ENCODE results near the gene CYP4B1. TPM values are rescaled to one million over a fixed set of nuclear protein-coding genes. Genes with fewer than 3 reads are reported as not detected.
"Not testable (repeated sequence)": the region's sequence is repeated elsewhere in the genome, so short reads cannot be mapped to it uniquely, and the experiment has no call there.

The CYP4B1 gene
- total RNA-seq, 1 donor from 2014 or later = 16.1 TPM

GRCh38 chr1:46788634-46789033 is 10.2 kb upstream of the CYP4B1 start:
- intact Hi-C loops (cut with micrococcal nuclease); ATAC-seq; DNase-seq: not testable (repeated sequence)

- no peak for ATAC-seq
Measured at GRCh38 chr1:46790446-46791101, 8.3 kb upstream of the CYP4B1 start.

GRCh38 chr1:46793126-46793525 is 5.7 kb upstream of the CYP4B1 start:
- intact Hi-C loops (cut with micrococcal nuclease) = no loop called here
- DNase-seq = no peak
- ATAC-seq = no peak

More at GRCh38 chr1:46790446-46791101, 8.3 kb upstream of the CYP4B1 start:
- no peak for DNase-seq
- intact Hi-C loops (cut with micrococcal nuclease) = no loop called here

- no peak for DNase-seq
- no peak for ATAC-seq
- intact Hi-C loops (cut with micrococcal nuclease) = no loop called here
Measured at GRCh38 chr1:46797696-46798470, 963 bp upstream of the CYP4B1 start.

DNA sequence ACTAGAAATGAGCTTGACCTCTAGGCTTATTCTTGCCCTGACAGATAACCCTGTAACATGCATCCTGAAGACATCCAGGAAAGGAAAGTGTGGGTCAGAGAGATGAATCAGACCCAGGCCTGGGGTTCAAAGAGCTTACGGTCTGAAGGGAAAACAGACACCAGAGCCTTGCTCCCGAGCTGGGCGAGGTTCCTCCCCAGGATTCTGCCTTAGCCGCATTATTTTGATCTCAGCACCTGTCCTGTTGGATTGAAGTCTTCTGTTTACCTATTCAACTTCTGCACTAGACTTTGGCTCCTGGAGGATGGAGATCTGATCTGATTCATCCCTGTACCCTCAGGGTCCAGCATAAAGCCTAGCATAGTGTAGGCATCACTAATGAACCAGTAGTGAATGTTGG is 1.9 kb downstream of the CYP4B1 start:
- no peak for DNase-seq
- no peak for ATAC-seq
- intact Hi-C loops (cut with micrococcal nuclease) = no loop called here

DNA sequence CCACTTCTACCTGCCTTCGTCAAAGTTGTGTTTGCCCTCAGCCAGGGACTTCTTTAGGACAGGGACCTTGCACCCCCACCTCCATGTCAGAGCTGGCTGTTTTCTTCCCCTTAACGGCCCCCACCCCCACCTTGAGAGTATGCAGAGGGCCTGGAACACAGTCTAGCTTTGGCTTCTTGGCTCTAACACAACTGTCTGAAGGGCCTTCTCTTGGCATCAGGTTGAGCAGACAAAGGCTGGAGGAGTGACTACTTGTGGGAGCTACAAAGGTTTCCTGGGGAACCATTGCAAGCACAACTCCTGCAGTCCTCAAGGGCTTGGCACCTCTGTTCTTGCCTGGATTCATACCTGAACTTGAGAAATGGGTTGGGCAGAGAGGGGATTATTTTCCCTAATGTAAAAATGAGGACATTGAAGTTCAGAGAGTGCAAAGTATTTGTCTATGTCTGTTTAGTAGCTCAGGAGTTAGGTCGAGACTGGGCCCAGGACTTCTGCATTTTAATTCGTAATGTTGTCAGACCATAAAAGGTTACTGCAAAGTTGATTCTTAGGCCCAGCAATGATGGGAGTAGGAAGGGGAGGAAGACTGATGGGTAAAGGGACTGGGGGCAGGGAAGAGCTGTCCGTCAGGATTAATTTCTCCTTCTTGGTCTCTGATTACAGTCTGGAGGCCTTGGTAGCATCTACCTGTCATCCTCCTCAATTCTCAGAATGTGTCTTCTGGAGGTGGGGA is 2.6 kb downstream of the CYP4B1 start:
- ATAC-seq = no peak
- DNase-seq = no peak
- intact Hi-C loops (cut with micrococcal nuclease) = no loop called here

- intact Hi-C loops (cut with micrococcal nuclease) = no loop called here
- ATAC-seq (no peak), DNase-seq (no peak)
Measured at GRCh38 chr1:46802081-46802480, 3.2 kb downstream of the CYP4B1 start.

GRCh38 chr1:46802901-46803574 is 4.2 kb downstream of the CYP4B1 start:
- intact Hi-C loops (cut with micrococcal nuclease) = no loop called here
- ATAC-seq = no peak
- DNase-seq = no peak

DNA sequence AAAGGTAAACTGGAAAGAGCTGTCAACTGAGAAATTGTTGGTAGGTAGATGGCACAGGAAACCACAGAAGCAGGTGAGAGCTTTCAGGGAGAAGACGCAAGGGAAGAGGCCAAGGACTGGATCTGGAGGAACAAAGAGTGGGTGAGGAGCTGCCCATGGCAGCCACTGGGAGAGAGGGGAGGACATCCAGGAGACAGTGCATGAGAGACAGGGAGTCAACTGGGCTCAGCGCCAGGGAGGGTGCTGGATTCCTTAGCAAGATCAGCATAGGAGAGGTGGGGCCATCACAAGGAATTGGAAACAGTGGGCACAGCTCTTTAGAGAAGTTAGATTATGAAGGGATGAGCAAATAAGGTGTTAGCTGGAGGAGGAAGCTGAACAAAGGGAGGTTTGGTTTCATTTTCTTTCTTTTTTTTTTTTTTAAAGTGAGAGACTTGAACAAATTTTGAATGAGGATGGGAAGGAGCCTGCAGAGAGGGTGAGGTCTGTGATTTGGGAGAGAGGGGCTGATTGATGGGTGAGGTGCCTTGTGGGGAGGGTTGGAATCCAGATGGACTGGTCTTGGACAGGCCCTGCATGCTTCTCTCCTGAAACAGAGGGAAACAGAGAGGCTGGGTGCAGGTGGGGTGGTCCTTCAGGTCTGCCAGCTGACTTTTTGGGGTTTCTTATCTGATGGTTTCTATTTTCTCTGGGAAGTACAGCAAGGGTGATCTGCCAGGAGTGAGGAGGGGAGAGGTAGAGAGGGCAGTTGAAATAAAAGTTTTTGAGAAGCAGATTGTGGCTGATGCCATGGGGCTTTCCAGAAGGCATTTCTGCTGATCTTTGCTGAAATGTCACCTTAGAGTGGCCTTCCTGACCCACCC is 5.4 kb downstream of the CYP4B1 start:
- no peak for ATAC-seq
- peak; percentile 67 for DNase-seq
- intact Hi-C loops (cut with micrococcal nuclease) = no loop called here

DNA sequence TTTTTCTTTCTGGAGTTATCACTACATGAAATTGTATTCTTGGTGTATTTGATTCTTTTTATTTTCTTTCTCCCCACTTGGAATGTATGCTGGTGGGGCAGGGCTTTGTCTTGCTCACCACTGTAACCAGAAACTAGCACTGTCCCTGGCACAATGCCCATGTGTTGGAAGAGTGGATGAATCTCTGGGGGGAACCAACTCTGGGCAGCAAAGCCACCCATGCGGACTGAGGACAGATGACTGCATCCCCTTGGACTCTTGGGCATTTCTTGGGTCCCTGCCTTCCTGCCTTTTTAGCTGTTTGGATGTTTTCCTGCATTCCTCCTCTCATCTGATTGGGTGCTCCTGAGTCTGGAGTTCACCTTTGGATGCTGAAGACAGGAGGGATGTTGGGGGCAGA is 6.1 kb downstream of the CYP4B1 start:
- DNase-seq = no peak
- intact Hi-C loops (cut with micrococcal nuclease) = no loop called here
- no peak for ATAC-seq

DNA sequence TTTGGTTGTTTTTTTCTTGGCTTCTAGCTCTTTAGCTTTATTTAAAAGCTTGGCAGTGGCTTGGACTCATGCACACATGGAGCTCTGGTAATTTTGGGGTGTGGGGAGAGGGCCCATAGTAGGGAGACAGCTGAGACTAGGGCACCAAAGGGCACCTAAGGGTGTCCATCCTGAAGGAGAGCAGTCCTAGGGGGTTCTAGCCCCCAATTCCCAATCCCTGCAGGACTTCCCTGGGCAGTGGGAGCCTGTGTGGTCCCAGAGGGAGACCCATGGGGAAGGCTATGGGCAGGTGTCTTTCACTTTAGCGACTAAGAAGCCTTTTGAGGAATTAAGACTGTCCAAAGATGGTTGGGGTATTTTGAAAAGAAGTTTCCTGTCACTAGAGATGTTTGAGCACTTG is 6.9 kb downstream of the CYP4B1 start:
- no peak for DNase-seq
- intact Hi-C loops (cut with micrococcal nuclease) = no loop called here

DNA sequence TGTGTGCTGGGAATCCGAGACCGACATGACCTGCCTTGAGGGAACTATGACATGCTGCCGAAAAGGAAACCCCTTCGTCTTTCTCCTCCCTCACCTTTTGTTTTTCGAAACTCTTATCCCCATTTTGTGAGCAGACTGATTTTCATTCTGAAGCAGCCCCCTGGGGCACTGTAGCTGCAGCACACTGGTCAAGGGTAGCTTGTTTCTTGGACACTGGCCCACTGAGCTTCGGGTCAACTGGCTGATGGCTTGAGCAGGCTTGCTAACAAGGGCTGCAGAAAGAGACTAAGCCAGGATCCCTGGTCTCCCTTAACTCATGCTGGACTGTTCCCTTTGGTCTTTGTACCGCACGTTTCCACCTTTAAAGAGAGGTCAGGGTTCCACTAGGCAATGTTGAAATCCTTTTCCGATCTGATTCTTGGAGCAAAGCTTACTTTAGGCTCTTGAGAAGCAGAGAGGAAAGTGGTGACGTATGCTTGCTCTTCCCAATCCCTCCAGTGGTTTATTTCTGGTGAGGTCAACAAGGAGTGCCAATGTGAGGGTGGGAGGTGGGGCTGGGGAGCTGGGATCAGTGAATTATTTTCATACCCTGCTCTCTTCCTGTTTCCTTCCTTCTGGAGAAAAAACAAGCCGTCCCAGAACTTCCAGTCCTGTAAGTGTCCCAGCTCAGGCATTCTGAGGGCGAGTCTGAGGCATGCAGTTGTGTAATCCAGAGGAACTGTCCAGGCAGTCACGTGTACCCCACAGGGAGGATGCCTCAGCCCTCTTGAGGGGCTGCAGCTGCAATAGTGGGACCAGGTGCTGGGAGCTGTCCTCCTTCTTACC is 7.6 kb downstream of the CYP4B1 start:
- ATAC-seq (peak; percentile 93), DNase-seq (peak; percentile 83)
- intact Hi-C loops (cut with micrococcal nuclease) = no loop called here

More for the DNA sequence above, 6.9 kb downstream of the CYP4B1 start:
- no peak for ATAC-seq

- DNase-seq = peak; percentile 54
- ATAC-seq = peak; percentile 15
- intact Hi-C loops (cut with micrococcal nuclease) = no loop called here
Measured at GRCh38 chr1:46807046-46807972, 8.5 kb downstream of the CYP4B1 start.

- DNase-seq (no peak), ATAC-seq (no peak)
- intact Hi-C loops (cut with micrococcal nuclease) = no loop called here
Measured at GRCh38 chr1:46809071-46809470, 10.2 kb downstream of the CYP4B1 start.

- no peak for ATAC-seq
- intact Hi-C loops (cut with micrococcal nuclease) = no loop called here
- no peak for DNase-seq
Measured at GRCh38 chr1:46809904-46810303, 11.1 kb downstream of the CYP4B1 start.

DNA sequence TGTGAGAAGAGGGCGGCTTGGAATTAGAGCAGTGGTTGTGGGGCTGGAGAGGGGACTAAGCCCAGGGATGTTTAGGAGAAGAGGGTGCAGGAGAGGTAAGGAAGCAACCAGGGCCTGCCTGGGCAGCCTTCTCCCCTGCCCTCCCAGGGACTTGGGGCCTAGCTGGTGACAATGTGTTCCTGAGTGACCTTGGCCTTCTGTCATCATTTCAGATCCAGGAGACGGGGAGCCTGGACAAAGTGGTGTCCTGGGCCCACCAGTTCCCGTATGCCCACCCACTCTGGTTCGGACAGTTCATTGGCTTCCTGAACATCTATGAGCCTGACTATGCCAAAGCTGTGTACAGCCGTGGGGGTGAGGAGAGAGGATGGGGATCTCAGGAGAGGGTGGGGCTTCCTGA is 11.8 kb downstream of the CYP4B1 start:
- DNase-seq = no peak
- no peak for ATAC-seq
- intact Hi-C loops (cut with micrococcal nuclease) = no loop called here

DNA sequence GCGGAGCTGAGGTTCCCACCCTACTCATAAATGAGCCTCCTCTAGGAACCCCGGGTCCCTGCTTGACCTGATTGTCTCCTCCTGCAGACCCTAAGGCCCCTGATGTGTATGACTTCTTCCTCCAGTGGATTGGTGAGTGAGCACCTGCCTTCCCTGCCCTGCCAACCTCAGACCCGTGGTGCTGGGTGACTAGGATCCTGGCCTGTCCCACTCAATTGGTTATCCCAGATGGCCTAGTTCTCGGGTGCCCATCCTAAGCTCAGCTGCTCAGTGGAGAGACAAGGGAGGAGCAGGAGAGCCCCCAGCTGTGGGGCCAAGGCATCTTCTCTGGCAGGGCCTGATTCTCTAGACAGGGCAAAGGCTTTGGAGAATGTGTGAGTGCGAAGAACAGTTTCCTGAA is 12.2 kb downstream of the CYP4B1 start:
- DNase-seq (no peak), ATAC-seq (no peak)
- intact Hi-C loops (cut with micrococcal nuclease) = no loop called here

All from left ventricle myocardium superior (tissue), 1 donor.